Astrocyte (in vitro differentiated cells and primary cell): ENCODE data around the gene RUNX3. TPM values are rescaled to one million over a fixed set of nuclear protein-coding genes. Genes with fewer than 3 reads are reported as not detected.

Experiments
- DNase-seq: peaks from one replicate; pipeline ENCODE4 v3.0.0-alpha.2; 2010; ENCODE audit warnings: low read depth
- FAIRE-seq: peaks from 2 replicates; lab custom pipeline; 2011; peaks lifted over from hg19 to GRCh38; lab: Jason Lieb, UNC
- H2AFZ ChIP-seq: 2 replicates; pipeline ENCODE4 v1.6.0; 2012; ENCODE audit warnings: low read depth, low read length, inconsistent platforms
- H3K27ac ChIP-seq: 2 replicates; pipeline ENCODE4 v1.5.1; 2011; ENCODE audit warnings: low read depth, low read length, inconsistent platforms
- H3K27me3 ChIP-seq: 2 replicates; pipeline ENCODE4 v1.6.0; 2011; ENCODE audit warnings: low read length, inconsistent platforms; ENCODE audit not compliant: insufficient read depth
- H3K36me3 ChIP-seq: 2 replicates; pipeline ENCODE4 v1.5.1; 2011; ENCODE audit warnings: low read length, inconsistent platforms; ENCODE audit not compliant: insufficient read depth
- H3K4me1 ChIP-seq: 2 replicates; pipeline ENCODE4 v1.5.1; 2011; ENCODE audit warnings: low read length, inconsistent platforms; ENCODE audit not compliant: insufficient read depth
- H3K4me2 ChIP-seq: 2 replicates; pipeline ENCODE4 v1.6.0; 2012; ENCODE audit warnings: low read length, inconsistent platforms
- H3K4me3 ChIP-seq: 2 replicates; pipeline ENCODE4 v1.5.1; 2011; ENCODE audit warnings: low read depth, mild to moderate bottlenecking, low read length, inconsistent platforms; ENCODE audit not compliant: insufficient read depth
- H3K79me2 ChIP-seq: 2 replicates; pipeline ENCODE4 v1.6.0; 2012; ENCODE audit warnings: mild to moderate bottlenecking, low read length, inconsistent platforms; ENCODE audit not compliant: insufficient read depth
- H3K9ac ChIP-seq: 2 replicates; pipeline ENCODE4 v1.6.0; 2012; ENCODE audit warnings: mild to moderate bottlenecking, low read length, inconsistent platforms
- H3K9me3 ChIP-seq: 2 replicates; pipeline ENCODE4 v1.5.1; 2012; ENCODE audit warnings: low read depth, mild to moderate bottlenecking, low read length, inconsistent platforms; ENCODE audit not compliant: insufficient read depth
- H4K20me1 ChIP-seq: 2 replicates; pipeline ENCODE4 v1.6.0; 2012; ENCODE audit warnings: low read length, inconsistent platforms; ENCODE audit not compliant: insufficient read depth
- H3K27ac Mint-ChIP-seq: one replicate; pipeline ENCODE4 v1.8.0; 2021; ENCODE audit warnings: mild to moderate bottlenecking, mixed read lengths; ENCODE audit not compliant: unreplicated experiment
- H3K27me3 Mint-ChIP-seq: one replicate; pipeline ENCODE4 v1.8.0; 2021; ENCODE audit warnings: low read depth, mixed read lengths; ENCODE audit not compliant: unreplicated experiment
- H3K36me3 Mint-ChIP-seq: one replicate; pipeline ENCODE4 v1.8.0; 2021; ENCODE audit warnings: low read depth, mixed read lengths; ENCODE audit not compliant: unreplicated experiment
- H3K4me1 Mint-ChIP-seq: one replicate; pipeline ENCODE4 v1.8.0; 2021; ENCODE audit warnings: low read depth, mixed read lengths; ENCODE audit not compliant: unreplicated experiment
- H3K4me3 Mint-ChIP-seq: one replicate; pipeline ENCODE4 v1.8.0; 2021; ENCODE audit warnings: mild to moderate bottlenecking, moderate library complexity, mixed read lengths; ENCODE audit not compliant: unreplicated experiment
- H3K9me3 Mint-ChIP-seq: one replicate; pipeline ENCODE4 v1.8.0; 2021; ENCODE audit warnings: mild to moderate bottlenecking, mixed read lengths; ENCODE audit not compliant: unreplicated experiment
- EZH2 ChIP-seq: IDR thresholded peaks from 2 replicates; pipeline ENCODE4 v1.6.1; 2012; ENCODE audit warnings: mild to moderate bottlenecking, low read length, inconsistent platforms; ENCODE audit not compliant: insufficient read depth
- total RNA-seq: library from RNA; stranded (reverse); gene quantifications from 2 replicates; pipeline ENCODE4 v1.2.1, GENCODE V29; 2021
- TF ChIP-seq, protein P1 (sequence below): IDR thresholded peaks from 2 replicates; pipeline ENCODE4 v1.5.1; 2011; ENCODE audit warnings: low read depth, mild to moderate bottlenecking, inconsistent platforms, low read length, moderate library complexity; ENCODE audit not compliant: insufficient read depth

RUNX3 gene
- total RNA-seq, 1 donor from 2014 or later: 2.5 TPM

DNA sequence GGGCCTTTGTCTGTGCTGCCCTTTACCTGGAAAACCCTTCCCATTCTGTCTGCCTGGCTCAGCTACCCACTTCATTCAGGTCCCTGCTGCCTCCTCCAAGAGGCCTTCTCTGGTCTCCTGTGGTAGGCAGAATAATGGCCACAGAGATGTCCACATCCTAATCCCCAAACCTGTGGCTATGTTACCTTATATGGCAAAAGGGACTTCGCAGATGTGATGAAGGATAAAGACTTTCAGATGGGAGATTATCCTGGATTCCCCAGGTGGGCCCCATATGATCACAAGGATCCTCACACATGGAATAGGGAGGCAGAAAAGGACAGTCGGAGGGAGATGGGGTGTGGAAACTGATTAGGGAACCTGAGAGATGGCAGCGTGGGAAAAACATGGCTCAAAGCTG, 14.2 kb upstream of the RUNX3 start:
- Mint-ChIP-seq H3K27ac (no peak overlapping the region), H3K9me3 (peaks cover 1% of the 10 kb centered on the region), H3K27me3 (peaks cover 33% of the 10 kb centered on the region), H3K36me3 (peaks cover 2% of the 10 kb centered on the region), H3K4me1 (peaks cover 19% of the 10 kb centered on the region), H3K4me3 (no peak overlapping the region)
- H3K4me3 ChIP-seq: no peak overlapping the region
- H4K20me1 ChIP-seq: no peaks in the 10 kb centered on the region
- H3K4me1 ChIP-seq: peaks cover 22% of the 10 kb centered on the region
- H3K27me3 ChIP-seq: no peaks in the 10 kb centered on the region
- no peak for DNase-seq
- no peak overlapping the region for H3K9ac ChIP-seq
- H3K9me3 ChIP-seq: no peaks in the 10 kb centered on the region
- H3K27ac ChIP-seq: no peak overlapping the region
- H2AFZ ChIP-seq: no peak overlapping the region
- TF ChIP-seq EZH2: no peak
- TF ChIP-seq, protein P1, sequence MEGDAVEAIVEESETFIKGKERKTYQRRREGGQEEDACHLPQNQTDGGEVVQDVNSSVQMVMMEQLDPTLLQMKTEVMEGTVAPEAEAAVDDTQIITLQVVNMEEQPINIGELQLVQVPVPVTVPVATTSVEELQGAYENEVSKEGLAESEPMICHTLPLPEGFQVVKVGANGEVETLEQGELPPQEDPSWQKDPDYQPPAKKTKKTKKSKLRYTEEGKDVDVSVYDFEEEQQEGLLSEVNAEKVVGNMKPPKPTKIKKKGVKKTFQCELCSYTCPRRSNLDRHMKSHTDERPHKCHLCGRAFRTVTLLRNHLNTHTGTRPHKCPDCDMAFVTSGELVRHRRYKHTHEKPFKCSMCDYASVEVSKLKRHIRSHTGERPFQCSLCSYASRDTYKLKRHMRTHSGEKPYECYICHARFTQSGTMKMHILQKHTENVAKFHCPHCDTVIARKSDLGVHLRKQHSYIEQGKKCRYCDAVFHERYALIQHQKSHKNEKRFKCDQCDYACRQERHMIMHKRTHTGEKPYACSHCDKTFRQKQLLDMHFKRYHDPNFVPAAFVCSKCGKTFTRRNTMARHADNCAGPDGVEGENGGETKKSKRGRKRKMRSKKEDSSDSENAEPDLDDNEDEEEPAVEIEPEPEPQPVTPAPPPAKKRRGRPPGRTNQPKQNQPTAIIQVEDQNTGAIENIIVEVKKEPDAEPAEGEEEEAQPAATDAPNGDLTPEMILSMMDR: no peak
- H3K36me3 ChIP-seq: no peaks in the 10 kb centered on the region
- no peak overlapping the region for H3K4me2 ChIP-seq
- no peak for FAIRE-seq
- no peaks in the 10 kb centered on the region for H3K79me2 ChIP-seq

DNA sequence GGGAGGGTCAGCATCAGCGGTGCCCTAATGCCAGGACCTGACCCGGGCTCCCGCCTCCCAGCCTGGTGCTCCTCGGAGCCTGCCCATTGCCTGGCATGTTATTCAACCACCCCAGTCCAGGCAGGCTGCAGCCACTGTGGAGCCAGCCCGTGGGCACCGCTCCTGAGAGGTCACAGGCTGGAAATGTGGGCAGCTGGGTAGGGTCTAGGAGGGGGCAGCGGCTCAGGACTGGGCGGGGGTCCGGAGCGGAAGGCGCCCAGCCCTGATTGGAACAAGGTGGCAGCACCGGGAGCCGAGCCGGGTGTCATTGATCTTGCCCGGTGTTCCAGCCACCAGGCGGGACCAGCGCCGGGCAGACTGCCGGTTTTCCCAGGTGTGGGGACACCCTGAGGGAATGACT, 12.7 kb upstream of the RUNX3 start:
- no peaks in the 10 kb centered on the region for H4K20me1 ChIP-seq
- no peak overlapping the region for H3K27ac Mint-ChIP-seq
- FAIRE-seq (no peak), DNase-seq (no peak)
- peaks cover 46% of the 10 kb centered on the region for H3K27me3 Mint-ChIP-seq
- H3K36me3 Mint-ChIP-seq: no peaks in the 10 kb centered on the region
- peaks cover 12% of the 10 kb centered on the region for H3K4me1 ChIP-seq
- H3K4me2 ChIP-seq: no peak overlapping the region
- TF ChIP-seq, protein P1: no peak
- TF ChIP-seq EZH2: no peak
- H3K9me3 Mint-ChIP-seq: peaks cover 1% of the 10 kb centered on the region
- H3K27ac ChIP-seq: no peak overlapping the region
- H3K4me3 Mint-ChIP-seq: no peak overlapping the region
- no peaks in the 10 kb centered on the region for H3K9me3 ChIP-seq
- H3K9ac ChIP-seq: no peak overlapping the region
- no peaks in the 10 kb centered on the region for H3K27me3 ChIP-seq
- no peaks in the 10 kb centered on the region for H3K79me2 ChIP-seq
- H3K4me3 ChIP-seq: no peak overlapping the region
- H3K4me1 Mint-ChIP-seq: peaks cover 6% of the 10 kb centered on the region
- no peak overlapping the region for H2AFZ ChIP-seq
- H3K36me3 ChIP-seq: no peaks in the 10 kb centered on the region

DNA sequence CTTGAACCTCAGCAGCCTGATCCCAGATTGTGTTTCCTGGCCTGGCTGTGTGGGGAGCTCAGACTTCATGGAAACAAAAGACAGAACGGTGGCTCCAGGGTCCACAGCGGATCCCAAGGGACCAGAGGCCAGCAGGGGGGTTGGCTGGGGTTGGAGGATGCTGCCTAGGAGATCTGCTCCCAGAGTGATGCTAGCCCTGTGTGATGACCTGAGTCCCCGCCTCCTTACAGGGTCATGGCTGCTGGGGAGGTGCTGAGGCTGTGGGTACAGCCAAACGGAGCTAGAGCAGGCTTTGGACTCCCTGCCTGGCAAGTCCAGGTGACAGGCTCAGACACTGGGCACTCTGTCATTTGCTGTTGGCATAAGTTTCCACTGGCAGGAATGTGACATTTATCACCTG, 11.5 kb upstream of the RUNX3 start:
- Mint-ChIP-seq H3K27ac (no peak overlapping the region), H3K27me3 (peaks cover 56% of the 10 kb centered on the region), H3K4me1 (no peaks in the 10 kb centered on the region), H3K9me3 (peaks cover 1% of the 10 kb centered on the region), H3K4me3 (no peak overlapping the region), H3K36me3 (no peaks in the 10 kb centered on the region)
- FAIRE-seq: no peak
- no peak for TF ChIP-seq EZH2
- TF ChIP-seq, protein P1: no peak
- Histone ChIP-seq H3K27me3 (no peaks in the 10 kb centered on the region), H4K20me1 (no peaks in the 10 kb centered on the region), H3K4me3 (no peak overlapping the region), H3K4me2 (no peak overlapping the region), H3K27ac (no peak overlapping the region), H3K4me1 (peaks cover under 1% of the 10 kb centered on the region), H3K9ac (no peak overlapping the region), H3K9me3 (no peaks in the 10 kb centered on the region), H3K36me3 (no peaks in the 10 kb centered on the region), H3K79me2 (no peaks in the 10 kb centered on the region), H2AFZ (no peak overlapping the region)
- no peak for DNase-seq
